Measurements from ENCODE around the gene SMIM8.

The SMIM8 gene

GRCh38 chr6:87391334-87391733 lies 68.9 kb downstream of the SMIM8 start:
- DNase-seq (ENCODE audit: low read depth), result peak; percentile 30

All from amniotic epithelial cell (primary cell).